Esophagus muscularis mucosa (tissue), 3 donors: Measurements from ENCODE around the gene GRID1.

ENCODE experiments used
- CTCF ChIP-seq, 3 experiments: fragments of 200-600 bp in 2 of 3; fragments of 450-650 bp in 1 of 3; sonication (generic) in 2 of 3; IDR thresholded peaks; one replicate each; pipeline ENCODE4 v1.5.1; 2017 to 2019; ENCODE audit warnings: antibody characterized with exemption in 3 of 3, mild to moderate bottlenecking in 2 of 3, moderate library complexity in 1 of 3
- EP300 ChIP-seq: sonication (generic); formaldehyde crosslinking; IDR thresholded peaks from one replicate; pipeline ENCODE4 v1.6.1; 2017; ENCODE audit warnings: antibody characterized with exemption

- TF ChIP-seq CTCF (IDR thresholded peaks at IDR 0.05) (no peak), EP300 (no peak)
Observed at GRCh38 chr10:86247588-86247987, 119.0 kb downstream of the GRID1 start.
